ENCODE measurements around the gene DENND2D.

DNA sequence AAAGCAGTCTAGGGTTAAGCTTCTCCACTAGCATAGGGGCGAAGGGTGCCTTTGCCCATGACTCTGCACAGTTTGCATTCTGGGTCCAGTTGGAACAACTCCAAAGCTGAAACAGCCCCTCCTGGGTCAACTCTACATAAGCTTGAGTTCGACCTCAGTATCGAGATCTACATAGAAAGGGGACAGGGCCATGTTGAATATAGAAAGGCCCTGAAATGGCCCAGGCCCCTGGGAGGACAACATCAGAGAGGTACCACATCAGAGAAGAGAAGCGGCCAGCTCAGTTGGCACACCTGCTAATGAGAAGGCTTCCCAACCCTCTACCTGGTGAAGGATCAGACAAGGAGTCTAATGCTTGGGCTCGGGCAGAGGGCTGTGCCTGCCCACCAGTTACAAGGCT, 1.6 kb downstream of the DENND2D start:
- TF ChIP-seq POLR2AphosphoS5 (IDR thresholded peaks at IDR 0.05) (no peak), POLR2A (IDR thresholded peaks at IDR 0.05) (no peak), EP300 (IDR thresholded peaks at IDR 0.05) (no peak)
- TF ChIP-seq, protein P1, sequence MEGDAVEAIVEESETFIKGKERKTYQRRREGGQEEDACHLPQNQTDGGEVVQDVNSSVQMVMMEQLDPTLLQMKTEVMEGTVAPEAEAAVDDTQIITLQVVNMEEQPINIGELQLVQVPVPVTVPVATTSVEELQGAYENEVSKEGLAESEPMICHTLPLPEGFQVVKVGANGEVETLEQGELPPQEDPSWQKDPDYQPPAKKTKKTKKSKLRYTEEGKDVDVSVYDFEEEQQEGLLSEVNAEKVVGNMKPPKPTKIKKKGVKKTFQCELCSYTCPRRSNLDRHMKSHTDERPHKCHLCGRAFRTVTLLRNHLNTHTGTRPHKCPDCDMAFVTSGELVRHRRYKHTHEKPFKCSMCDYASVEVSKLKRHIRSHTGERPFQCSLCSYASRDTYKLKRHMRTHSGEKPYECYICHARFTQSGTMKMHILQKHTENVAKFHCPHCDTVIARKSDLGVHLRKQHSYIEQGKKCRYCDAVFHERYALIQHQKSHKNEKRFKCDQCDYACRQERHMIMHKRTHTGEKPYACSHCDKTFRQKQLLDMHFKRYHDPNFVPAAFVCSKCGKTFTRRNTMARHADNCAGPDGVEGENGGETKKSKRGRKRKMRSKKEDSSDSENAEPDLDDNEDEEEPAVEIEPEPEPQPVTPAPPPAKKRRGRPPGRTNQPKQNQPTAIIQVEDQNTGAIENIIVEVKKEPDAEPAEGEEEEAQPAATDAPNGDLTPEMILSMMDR (IDR thresholded peaks at IDR 0.05): no peak

Data from gastroesophageal sphincter (tissue), 3 donors.